Nephron progenitor cell (in vitro differentiated cells): ENCODE data around the gene AP1M2.
"Not testable (repeated sequence)": the region's sequence is repeated elsewhere in the genome, so short reads cannot be mapped to it uniquely, and the experiment has no call there.

Experiments
- DNase-seq: peaks from one replicate; pipeline ENCODE4 v3.0.0; 2021
- H3K27ac Mint-ChIP-seq: 2 replicates; pipeline ENCODE4 v1.8.0; 2021; ENCODE audit warnings: mild to moderate bottlenecking, moderate library complexity, mixed read lengths
- H3K27me3 Mint-ChIP-seq: 2 replicates; pipeline ENCODE4 v1.8.0; 2021; ENCODE audit warnings: mild to moderate bottlenecking, low read depth, mixed read lengths; ENCODE audit not compliant: poor library complexity
- H3K36me3 Mint-ChIP-seq: 2 replicates; pipeline ENCODE4 v1.8.0; 2021; ENCODE audit warnings: low read depth, mixed read lengths
- H3K4me1 Mint-ChIP-seq: 2 replicates; pipeline ENCODE4 v1.8.0; 2021; ENCODE audit warnings: mixed read lengths
- H3K4me3 Mint-ChIP-seq: 2 replicates; pipeline ENCODE4 v1.8.0; 2021; ENCODE audit warnings: mild to moderate bottlenecking, moderate library complexity, mixed read lengths
- H3K9me3 Mint-ChIP-seq: 2 replicates; pipeline ENCODE4 v1.8.0; 2021; ENCODE audit warnings: mild to moderate bottlenecking, moderate library complexity, mixed read lengths
- CTCF ChIP-seq: fragments of 200-600 bp; sonication (generic); IDR thresholded peaks from 2 replicates; pipeline ENCODE4 v1.5.0; 2021; ENCODE audit warnings: antibody characterized with exemption

AP1M2 gene

GRCh38 chr19:10551698-10552301 lies 35.3 kb downstream of the AP1M2 start:
- Mint-ChIP-seq H3K4me1 (no peaks in the 10 kb centered on the region), H3K27ac (no peak overlapping the region), H3K36me3 (peaks cover 69% of the 10 kb centered on the region), H3K27me3 (no peaks in the 10 kb centered on the region), H3K4me3 (no peak overlapping the region), H3K9me3 (no peaks in the 10 kb centered on the region)
- no peak for DNase-seq
- TF ChIP-seq CTCF: no peak

DNA sequence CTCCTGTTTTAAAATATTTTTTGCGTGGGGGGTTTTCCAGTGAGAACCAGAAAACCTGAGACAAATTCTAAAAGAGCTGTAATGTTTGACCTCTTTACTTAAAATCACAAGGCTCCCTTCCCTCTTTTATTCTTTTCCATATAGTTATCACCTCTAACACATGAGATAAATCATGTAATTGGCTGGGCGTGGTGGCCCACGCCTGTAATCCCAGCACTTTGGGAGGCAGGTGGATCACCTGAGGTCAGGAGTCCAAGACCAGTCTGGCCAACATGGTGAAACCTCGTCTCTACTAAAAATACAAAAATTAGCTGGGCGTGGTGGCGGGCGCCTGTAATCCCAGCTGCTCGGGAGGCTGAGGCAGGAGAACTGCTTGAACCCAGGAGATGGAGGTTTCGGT lies 36.1 kb downstream of the AP1M2 start:
- not testable (repeated sequence) for H3K9me3 Mint-ChIP-seq, DNase-seq, H3K4me1 Mint-ChIP-seq, H3K4me3 Mint-ChIP-seq, H3K27me3 Mint-ChIP-seq
- Mint-ChIP-seq H3K27ac (peak overlapping the region; percentile 29), H3K36me3 (peaks cover 69% of the 10 kb centered on the region)

DNA sequence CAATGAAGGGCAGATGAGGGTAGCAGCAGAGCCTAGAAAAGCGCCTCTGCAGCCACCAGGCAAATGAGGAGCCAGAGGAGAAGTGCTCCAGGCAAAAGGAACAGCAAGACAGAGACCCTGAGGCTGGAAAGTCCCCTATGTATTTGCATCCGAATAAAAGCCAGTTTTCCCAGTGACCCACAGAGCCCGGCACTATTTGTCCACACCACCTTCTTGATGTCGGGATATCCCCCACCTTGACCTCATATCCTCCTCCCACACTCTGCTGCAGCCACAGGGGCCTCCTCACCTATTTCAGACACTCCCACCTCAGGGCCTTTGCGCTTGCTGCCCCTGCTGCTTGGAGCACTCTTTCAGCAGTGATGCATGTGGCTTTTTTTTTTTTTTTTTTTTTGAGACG lies 36.8 kb downstream of the AP1M2 start:
- H3K4me1 Mint-ChIP-seq: no peaks in the 10 kb centered on the region
- no peaks in the 10 kb centered on the region for H3K27me3 Mint-ChIP-seq
- no peak for DNase-seq
- H3K9me3 Mint-ChIP-seq: no peaks in the 10 kb centered on the region
- H3K36me3 Mint-ChIP-seq: peaks cover 65% of the 10 kb centered on the region
- H3K27ac Mint-ChIP-seq: no peak overlapping the region
- TF ChIP-seq CTCF: no peak
- H3K4me3 Mint-ChIP-seq: no peak overlapping the region

GRCh38 chr19:10549733-10550132 lies 37.4 kb downstream of the AP1M2 start:
- Mint-ChIP-seq H3K4me3 (no peak overlapping the region), H3K4me1 (peaks cover 5% of the 10 kb centered on the region), H3K9me3 (no peaks in the 10 kb centered on the region), H3K27ac (no peak overlapping the region), H3K36me3 (peaks cover 65% of the 10 kb centered on the region), H3K27me3 (no peaks in the 10 kb centered on the region)
- DNase-seq: no peak
- TF ChIP-seq CTCF: no peak

DNA sequence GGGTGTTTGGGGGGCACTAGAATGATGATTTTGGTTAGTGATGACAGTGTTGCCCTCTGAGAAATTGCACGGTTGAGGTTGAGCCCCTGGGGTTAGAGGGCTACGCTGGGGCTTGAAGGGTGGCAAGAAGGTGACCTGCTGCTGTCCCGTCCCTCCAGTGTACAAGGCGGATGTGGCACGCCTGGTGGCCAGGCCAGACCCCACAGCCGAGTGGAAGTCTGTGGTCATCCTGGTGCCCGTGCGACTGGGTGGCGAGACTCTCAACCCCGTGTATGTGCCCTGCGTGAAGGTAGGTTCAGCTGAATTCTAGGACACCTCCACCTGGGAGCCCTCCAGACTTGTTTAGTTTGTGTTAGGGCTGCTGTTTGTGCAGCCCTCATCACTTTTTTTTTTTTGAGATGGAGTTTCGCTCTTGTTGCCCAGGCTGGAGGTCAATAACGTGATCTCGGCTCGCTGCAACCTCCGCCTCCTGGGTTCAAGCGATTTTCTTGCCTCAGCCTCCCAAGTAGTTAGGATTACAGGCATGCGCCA lies 38.3 kb downstream of the AP1M2 start:
- Mint-ChIP-seq H3K4me3 (no peak overlapping the region), H3K27me3 (no peaks in the 10 kb centered on the region), H3K4me1 (peaks cover 5% of the 10 kb centered on the region), H3K9me3 (no peaks in the 10 kb centered on the region), H3K36me3 (peaks cover 61% of the 10 kb centered on the region), H3K27ac (no peak overlapping the region)
- DNase-seq: no peak
- TF ChIP-seq CTCF: no peak

GRCh38 chr19:10546817-10547216 lies 40.3 kb downstream of the AP1M2 start:
- H3K4me1 Mint-ChIP-seq: peaks cover 5% of the 10 kb centered on the region
- no peak for DNase-seq
- no peak overlapping the region for H3K27ac Mint-ChIP-seq
- no peaks in the 10 kb centered on the region for H3K9me3 Mint-ChIP-seq
- no peak for TF ChIP-seq CTCF
- H3K27me3 Mint-ChIP-seq: peaks cover 3% of the 10 kb centered on the region
- no peak overlapping the region for H3K4me3 Mint-ChIP-seq
- H3K36me3 Mint-ChIP-seq: peaks cover 42% of the 10 kb centered on the region
